SKM-1 (cell line): ENCODE results near the gene MGAT5.

Experiments
- DNase-seq: peaks from one replicate; lab custom pipeline; 2025; ENCODE audit not compliant: unreplicated experiment; lab: John Stamatoyannopoulos, UW

Gene MGAT5

DNA sequence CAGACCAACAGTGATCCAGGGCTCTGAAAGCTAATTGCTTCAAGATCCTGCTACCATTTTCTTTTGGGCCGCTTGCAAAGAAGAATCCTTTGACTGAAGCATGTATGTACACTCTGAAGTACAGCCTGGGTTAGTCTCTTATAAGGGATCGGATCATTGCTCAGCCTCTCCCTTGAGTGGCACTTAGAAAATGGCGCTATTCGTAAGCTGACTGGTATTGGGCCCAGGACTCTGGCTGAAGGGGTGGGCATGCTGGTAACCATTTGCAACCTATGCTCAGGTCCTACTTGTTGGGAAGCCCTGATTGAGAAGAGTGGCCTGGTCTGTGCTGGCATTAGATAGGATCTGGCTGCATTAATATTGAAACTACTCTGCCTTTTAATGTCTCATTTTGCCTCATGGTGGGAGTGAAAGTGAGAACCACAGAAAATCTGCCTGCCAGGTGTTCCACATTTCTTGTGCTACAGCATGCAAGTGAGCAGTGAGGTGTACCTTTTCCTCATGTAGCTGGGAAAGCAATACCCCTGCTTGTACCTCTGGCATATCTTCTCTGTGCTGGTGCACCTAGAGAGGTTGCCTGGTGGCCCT is 661 bp upstream of the MGAT5 start:
- DNase-seq: no peak

- DNase-seq: no peak
Observed at GRCh38 chr2:134254824-134255223, 952 bp downstream of the MGAT5 start.

- no peak for DNase-seq
Observed at GRCh38 chr2:134256956-134257355, 3.1 kb downstream of the MGAT5 start.

DNA sequence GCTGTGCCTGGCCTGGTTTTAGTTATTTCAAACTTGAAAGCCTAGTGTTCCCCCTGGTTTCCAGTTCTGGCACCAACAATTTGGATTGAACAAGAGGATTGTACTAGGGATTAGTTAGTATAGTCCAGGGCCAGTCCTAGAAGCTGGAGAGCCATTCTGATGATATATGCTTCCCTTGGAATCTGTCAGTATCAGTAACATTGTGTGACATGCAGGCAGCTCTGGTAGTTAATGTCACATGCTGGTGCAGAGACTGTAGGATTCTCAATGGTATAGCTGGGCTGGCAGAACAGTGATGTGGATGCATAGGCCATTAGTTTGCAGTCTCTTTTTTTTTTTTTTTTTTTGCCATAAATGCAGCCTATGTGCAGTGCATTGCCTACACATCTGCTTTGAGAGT is 3.6 kb downstream of the MGAT5 start:
- no peak for DNase-seq

GRCh38 chr2:134257965-134258683 is 4.3 kb downstream of the MGAT5 start:
- no peak for DNase-seq

DNA sequence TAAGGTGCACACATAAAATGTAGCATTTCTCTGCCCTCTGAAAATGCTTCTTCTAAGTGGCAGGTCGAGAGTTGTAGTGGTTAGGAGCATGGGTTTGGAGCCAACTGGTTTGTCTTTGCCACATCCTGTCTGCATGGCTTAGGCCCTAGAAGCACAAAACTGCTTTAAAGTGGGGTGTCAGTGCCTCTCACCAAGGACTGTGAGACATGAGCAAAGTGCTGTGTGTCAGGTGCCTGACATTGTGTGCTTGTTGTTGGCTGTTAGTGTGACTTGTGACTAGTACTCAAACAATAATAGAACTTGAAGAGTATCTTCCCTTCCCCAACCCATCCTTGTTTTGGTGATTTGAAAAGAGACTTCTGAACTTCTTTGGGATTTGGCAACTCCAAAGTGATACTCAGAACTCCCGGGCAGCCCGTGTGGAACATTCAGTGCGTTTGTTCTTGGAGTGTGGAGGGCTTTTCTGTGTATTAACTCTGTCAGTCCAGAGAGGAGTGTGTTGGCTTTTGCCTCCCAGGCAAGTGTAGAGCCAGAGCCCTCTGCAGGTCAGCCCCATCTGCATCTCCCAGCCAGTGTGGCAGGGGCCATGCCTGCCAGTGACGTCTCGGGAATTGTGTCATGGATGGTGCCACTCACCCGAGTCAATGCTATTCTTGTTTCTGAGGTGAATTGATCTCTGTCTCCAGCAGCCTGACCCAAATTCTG is 5.0 kb downstream of the MGAT5 start:
- no peak for DNase-seq

DNA sequence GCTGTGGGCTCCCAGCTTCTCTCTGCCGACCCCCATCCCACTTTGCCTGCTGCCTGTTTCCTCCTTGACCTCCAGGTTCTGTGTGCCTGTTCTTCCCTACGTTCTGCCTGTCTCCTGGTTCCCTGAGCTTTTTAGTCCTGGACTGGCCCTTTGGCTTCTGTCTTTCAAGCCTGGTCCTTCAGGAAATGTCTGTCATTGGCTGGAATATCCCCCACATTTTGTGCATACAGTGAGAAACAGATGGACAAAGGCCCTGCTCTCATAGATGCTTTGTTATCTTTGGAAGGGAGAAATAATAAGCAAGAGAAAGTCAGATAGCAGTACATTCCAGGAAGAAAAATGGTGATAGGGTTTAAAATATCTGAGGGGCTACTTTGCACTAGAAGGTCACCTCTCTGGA is 5.7 kb downstream of the MGAT5 start:
- DNase-seq: no peak

DNA sequence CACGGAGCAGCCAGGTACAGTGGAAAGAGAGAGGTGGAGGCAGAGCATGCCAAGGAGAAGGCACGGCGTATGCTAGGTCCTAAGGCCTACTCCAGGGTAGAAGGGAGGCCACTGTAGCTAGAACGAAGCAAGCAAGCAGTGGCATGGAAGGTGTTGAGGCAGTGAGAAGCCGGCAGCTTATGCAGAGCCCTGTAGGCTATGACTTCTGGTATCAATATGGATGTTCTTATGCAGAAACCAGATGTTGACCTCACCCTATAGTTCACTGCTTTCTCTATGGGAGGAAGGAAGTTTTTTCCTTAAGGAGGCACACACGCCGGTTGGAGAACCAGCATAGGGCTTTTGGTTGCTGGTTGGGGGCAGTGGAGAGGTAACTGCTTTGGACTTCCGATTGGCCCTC is 6.1 kb downstream of the MGAT5 start:
- DNase-seq: no peak

DNA sequence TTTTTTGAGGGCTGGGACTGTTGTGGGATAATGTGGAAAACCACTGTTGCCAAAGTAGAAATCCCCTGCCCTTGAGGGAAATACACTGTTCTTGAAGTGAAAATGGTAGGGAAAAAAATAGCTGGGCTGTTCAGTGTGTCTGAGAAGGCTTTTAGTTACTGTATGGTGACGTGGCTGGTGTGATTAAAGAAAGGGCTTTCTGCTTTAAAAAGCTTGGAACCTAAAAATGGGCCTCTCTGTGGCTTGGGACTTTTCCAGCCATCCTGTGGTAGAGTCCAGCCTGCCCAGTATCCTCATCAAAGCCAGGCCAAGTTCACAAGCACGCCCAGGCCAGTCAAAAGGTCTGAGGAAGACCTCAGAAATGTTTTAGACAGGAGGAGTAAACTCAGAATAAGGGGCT is 6.8 kb downstream of the MGAT5 start:
- no peak for DNase-seq

DNA sequence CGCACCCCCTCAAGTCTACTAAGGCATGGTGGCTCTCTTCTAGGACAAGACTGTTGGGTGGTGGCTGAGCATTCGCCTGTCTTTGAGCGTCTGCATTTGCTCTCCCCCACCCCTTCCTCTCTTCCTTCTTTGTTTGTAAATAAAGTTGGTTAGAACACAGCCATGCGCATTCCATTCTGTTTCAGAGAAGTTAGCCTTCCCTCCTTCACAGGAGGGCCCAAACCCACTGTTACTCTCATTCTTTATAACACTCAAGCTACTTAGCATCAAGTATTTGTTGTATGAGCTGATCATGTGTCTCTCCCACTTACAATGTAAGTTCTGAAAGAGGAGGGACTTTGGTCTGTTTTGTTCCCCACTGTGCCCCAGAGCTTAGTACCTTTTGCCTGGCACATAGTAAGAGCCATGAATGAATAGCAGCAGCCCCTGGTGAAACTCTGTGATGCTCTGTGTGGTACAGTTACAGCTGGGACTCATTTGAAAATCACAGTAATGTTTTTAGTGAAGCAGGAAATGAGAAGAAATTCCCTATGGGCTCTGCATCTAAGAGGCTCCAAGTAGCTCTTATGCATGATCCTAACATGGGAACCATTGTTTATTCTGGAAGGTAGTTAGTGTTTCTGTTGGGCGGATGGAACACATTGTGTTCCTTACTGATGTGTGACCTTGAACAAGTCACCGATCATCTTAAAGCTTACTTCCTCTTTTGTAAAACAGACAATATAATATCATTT is 7.7 kb downstream of the MGAT5 start:
- no peak for DNase-seq

- no peak for DNase-seq
Observed at GRCh38 chr2:134262684-134263083, 8.8 kb downstream of the MGAT5 start.

DNA sequence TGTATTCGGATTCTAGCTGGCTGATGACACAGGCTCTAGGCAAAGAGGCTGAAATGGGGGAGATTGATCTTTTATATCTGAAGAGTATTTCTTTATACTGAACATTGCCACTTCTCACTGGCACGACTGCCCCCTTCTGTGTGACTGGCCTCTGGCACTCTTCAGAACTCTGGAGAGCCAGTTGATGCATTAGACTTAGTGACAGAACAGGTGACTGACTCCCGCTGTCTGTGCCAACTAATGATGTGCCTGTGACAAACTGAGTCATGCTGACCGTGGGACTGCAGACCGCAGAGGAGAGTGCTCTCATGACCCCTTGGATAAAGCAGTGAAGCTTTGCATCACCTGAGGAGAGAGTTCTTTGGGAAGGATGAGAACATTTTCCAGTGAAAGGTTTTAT is 14.4 kb downstream of the MGAT5 start:
- no peak for DNase-seq

DNA sequence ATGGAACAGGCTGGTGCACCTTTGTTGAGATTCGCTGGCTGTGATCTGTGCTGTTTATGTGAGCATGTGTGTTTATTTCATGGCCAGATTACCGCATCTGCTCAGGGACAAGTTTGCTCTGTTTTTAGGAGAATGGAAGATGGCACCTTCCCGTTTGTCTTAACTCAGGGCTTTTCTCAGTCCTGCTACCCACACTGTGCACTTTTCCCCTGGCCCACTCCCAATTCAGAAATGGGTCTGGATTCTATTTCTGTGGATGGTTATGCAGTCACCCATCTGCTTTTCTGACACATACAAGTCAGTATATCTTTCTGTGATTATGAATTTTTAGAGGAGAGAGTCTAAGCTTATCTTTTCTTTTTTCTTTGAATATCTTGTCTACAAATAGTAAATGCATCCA is 15.4 kb downstream of the MGAT5 start:
- no peak for DNase-seq

- no peak for DNase-seq
Observed at GRCh38 chr2:134269972-134270735, 16.3 kb downstream of the MGAT5 start.

DNA sequence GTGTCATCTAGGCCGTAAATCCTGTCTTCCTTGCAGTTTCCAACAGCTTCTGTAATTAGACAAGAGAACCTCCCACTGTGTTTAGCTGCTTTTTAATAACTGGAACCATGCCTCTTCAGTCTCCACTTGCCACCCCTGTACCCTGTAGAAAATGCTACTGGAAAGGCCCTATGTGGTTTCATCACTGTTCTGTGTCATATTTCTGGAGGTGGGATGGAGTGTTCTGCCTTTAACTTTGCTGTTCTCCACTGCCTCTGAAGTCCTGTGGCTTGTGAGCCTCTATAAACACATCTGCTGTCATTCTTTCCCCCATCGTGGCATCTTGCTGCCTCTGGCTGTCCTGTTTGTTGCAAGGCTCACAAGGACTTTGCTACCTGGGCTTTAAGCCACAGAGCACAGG is 17.9 kb downstream of the MGAT5 start:
- no peak for DNase-seq

DNA sequence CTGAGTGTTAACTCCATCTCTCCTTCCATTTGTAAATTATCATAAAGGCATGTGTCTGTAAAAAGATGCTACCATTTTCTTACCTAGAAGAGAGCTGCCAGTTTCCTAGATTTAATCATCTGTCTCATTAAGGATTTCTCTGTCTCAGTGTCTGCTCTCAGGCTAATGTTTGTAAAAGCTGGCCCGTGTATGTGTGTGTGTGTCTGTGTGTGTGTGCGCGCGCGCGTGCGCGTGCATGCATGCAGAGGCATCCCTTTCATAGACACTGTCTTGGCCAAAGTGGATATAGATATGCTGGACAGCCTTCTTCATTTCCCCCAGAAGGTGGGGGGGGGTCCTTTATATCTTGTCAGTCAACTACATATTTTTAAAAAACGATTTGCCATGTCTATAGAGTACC is 18.9 kb downstream of the MGAT5 start:
- no peak for DNase-seq

DNA sequence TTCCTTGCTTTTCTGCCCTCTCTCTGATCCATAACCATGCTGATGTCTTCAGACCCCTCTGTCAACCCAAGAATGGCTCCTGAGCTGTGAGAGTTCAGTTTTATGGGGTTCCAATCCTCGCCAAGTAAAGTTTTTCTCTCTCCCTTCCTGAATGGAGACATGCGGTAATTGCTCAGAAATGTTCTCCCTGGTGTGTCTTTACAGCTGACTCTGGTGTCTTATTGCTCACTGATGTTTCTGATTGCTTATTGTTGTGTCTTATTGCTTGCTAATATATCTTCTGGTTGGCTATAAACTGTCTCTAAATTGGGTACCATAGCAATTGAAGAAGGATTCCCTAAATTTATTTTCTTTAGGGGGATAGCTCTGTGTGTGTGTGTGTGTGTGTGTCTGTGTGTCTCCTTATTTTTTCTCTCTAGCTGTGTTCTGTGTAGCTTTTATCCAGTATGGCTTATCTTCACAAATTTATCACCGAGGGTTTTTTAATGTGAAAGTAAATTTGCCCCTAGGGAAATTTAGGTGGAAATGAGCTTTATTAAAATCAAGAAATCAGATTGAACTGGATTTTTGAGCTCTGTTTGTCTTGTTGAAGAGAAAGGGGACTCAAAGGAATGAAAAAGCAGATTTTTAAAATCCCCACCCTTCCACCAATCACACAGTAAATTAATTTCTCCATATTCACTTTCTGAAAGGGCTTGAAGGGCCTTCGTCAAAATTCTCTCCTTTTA is 19.5 kb downstream of the MGAT5 start:
- DNase-seq: no peak

GRCh38 chr2:134274121-134274520 is 20.2 kb downstream of the MGAT5 start:
- DNase-seq: no peak

GRCh38 chr2:134275058-134275862 is 21.4 kb downstream of the MGAT5 start:
- no peak for DNase-seq
